OCI-LY3 (cell line): ENCODE results near the gene IFI6.

ENCODE experiments used
- H2AFZ ChIP-seq: fragments of 200-600, 300-600 bp; shearing (Covaris generic); 2 replicates; pipeline ENCODE4 v1.6.0; 2014; ENCODE audit warnings: antibody characterized with exemption, low read depth, low read length
- H3K27ac ChIP-seq: fragments of 200-600, 300-600 bp; sonication (generic); 2 replicates; pipeline ENCODE4 v1.5.1; 2014; ENCODE audit warnings: mild to moderate bottlenecking, low read length, moderate library complexity, mixed read lengths
- H3K27me3 ChIP-seq: fragments of 200-600, 300-600 bp; sonication (generic); 2 replicates; pipeline ENCODE4 v1.6.1; 2014; ENCODE audit warnings: low read depth, low read length, mixed read lengths
- H3K36me3 ChIP-seq: fragments of 200-600, 300-600 bp; sonication (generic); replicated peaks from 2 replicates; pipeline ENCODE3; 2014; ENCODE audit warnings: low read depth, low read length, mixed read lengths
- H3K4me1 ChIP-seq: fragments of 300-600, 200-600 bp; sonication (generic); 2 replicates; pipeline ENCODE4 v1.6.1; 2014; ENCODE audit warnings: low read length, mixed read lengths
- H3K4me2 ChIP-seq: fragments of 200-600, 300-600 bp; sonication (generic); 2 replicates; pipeline ENCODE4 v1.6.1; 2014; ENCODE audit warnings: low read length, mixed read lengths
- H3K4me3 ChIP-seq: fragments of 300-600, 200-600 bp; sonication (generic); 2 replicates; pipeline ENCODE4 v1.5.1; 2014; ENCODE audit warnings: antibody characterized with exemption, mild to moderate bottlenecking, low read length, moderate library complexity
- H3K79me2 ChIP-seq: fragments of 300-600, 200-600 bp; shearing (Covaris generic); 2 replicates; pipeline ENCODE4 v1.6.1; 2014; ENCODE audit warnings: mild to moderate bottlenecking, low read length, mixed read lengths
- H3K9ac ChIP-seq: fragments of 300-600, 200-600 bp; shearing (Covaris generic); 2 replicates; pipeline ENCODE4 v1.6.0; 2014; ENCODE audit warnings: mild to moderate bottlenecking, low read length, moderate library complexity
- H3K9me3 ChIP-seq: fragments of 200-600, 300-600 bp; shearing (Covaris generic); 2 replicates; pipeline ENCODE4 v1.6.1; 2014; ENCODE audit warnings: low read length, mixed read lengths; ENCODE audit not compliant: insufficient read depth
- H4K20me1 ChIP-seq: fragments of 200-600, 300-600 bp; sonication (generic); 2 replicates; pipeline ENCODE4 v1.6.1; 2016; ENCODE audit warnings: low read length, mixed read lengths; ENCODE audit not compliant: insufficient read depth
- CTCF ChIP-seq: fragments of 200-600, 300-600 bp; sonication (generic); IDR thresholded peaks from 2 replicates; pipeline ENCODE4 v1.5.1; 2014; ENCODE audit warnings: antibody characterized with exemption, low read length, low read depth
- EZH2phosphoT487 ChIP-seq: fragments of 200-600 bp; shearing (Covaris generic); IDR thresholded peaks from 2 replicates; pipeline ENCODE4 v1.6.1; 2018; ENCODE audit warnings: antibody characterized with exemption, mixed run types, low read depth

The IFI6 gene

GRCh38 chr1:27616441-27616840, 55.6 kb downstream of the IFI6 start:
- Histone ChIP-seq H3K4me3 (no peak overlapping the region), H3K27me3 (no peaks in the 10 kb centered on the region), H3K9me3 (no peaks in the 10 kb centered on the region), H3K27ac (no peak overlapping the region), H2AFZ (no peak overlapping the region), H3K9ac (no peak overlapping the region), H3K4me1 (no peaks in the 10 kb centered on the region), H4K20me1 (no peaks in the 10 kb centered on the region), H3K79me2 (no peaks in the 10 kb centered on the region), H3K4me2 (no peak overlapping the region), H3K36me3 (no peaks in the 10 kb centered on the region)
- TF ChIP-seq CTCF (peak; percentile 38; the same call in 1 of the 2 replicates), EZH2phosphoT487 (no peak)
